ENCODE measurements around the gene CMC1.
"Not testable (repeated sequence)": the region's sequence is repeated elsewhere in the genome, so short reads cannot be mapped to it uniquely, and the experiment has no call there.

The CMC1 gene

GRCh38 chr3:28241221-28242160, at the start of gene CMC1:
Gene CMC1, plus strand, starts transcription at chr3:28241619. Its CDS starts 175 bp downstream, at chr3:28241794.
- TF ChIP-seq CTCF (IDR thresholded peaks at IDR 0.05; ENCODE audit: low read depth, low read length, missing control alignments), result peak; percentile 6
- Histone ChIP-seq H3K36me3 (replicated peaks) (no peaks in the 10 kb centered on the region), H3K27ac (peak within 1 kb of the TSS; percentile 55), H3K4me3 (ENCODE audit: low read depth, low read length) (peak within 1 kb of the TSS; percentile 87), H3K27me3 (replicated peaks) (no peaks in the 10 kb centered on the region)
- in situ Hi-C loops (cut with HindIII; ENCODE audit: low pct_ligation_motif_present, low sequenced_read_pairs), result no loop called here
- DNase-seq, result peak; percentile 95

GRCh38 chr3:28198161-28198560, 43.3 kb upstream of the CMC1 start:
- no peak for TF ChIP-seq CTCF (IDR thresholded peaks at IDR 0.05; ENCODE audit: low read depth, low read length, missing control alignments)
- no peaks in the 10 kb centered on the region for H3K27me3 ChIP-seq (replicated peaks)
- H3K36me3 ChIP-seq (replicated peaks), result no peaks in the 10 kb centered on the region
- no peak overlapping the region for H3K4me3 ChIP-seq (ENCODE audit: low read depth, low read length)
- DNase-seq, result no peak
- in situ Hi-C loops (cut with HindIII; ENCODE audit: low pct_ligation_motif_present, low sequenced_read_pairs), result no loop called here
- H3K27ac ChIP-seq, result no peak overlapping the region

- TF ChIP-seq CTCF (IDR thresholded peaks at IDR 0.05; ENCODE audit: low read depth, low read length, missing control alignments), result no peak
- in situ Hi-C loops (cut with HindIII; ENCODE audit: low pct_ligation_motif_present, low sequenced_read_pairs), result no loop called here
- Histone ChIP-seq H3K36me3 (replicated peaks) (no peaks in the 10 kb centered on the region), H3K27me3 (replicated peaks) (no peaks in the 10 kb centered on the region), H3K27ac (no peak overlapping the region), H3K4me3 (ENCODE audit: low read depth, low read length) (no peak overlapping the region)
- no peak for DNase-seq
Measured at GRCh38 chr3:28198974-28199373, 42.4 kb upstream of the CMC1 start.

GRCh38 chr3:28199643-28200042, 41.8 kb upstream of the CMC1 start:
- H3K36me3 ChIP-seq (replicated peaks); H3K27ac ChIP-seq; in situ Hi-C loops (cut with HindIII; ENCODE audit: low pct_ligation_motif_present, low sequenced_read_pairs); DNase-seq; H3K4me3 ChIP-seq (ENCODE audit: low read depth, low read length); H3K27me3 ChIP-seq (replicated peaks): not testable (repeated sequence)

GRCh38 chr3:28200366-28200848, 41.0 kb upstream of the CMC1 start:
- H3K27ac ChIP-seq; DNase-seq; H3K36me3 ChIP-seq (replicated peaks); in situ Hi-C loops (cut with HindIII; ENCODE audit: low pct_ligation_motif_present, low sequenced_read_pairs); H3K27me3 ChIP-seq (replicated peaks): not testable (repeated sequence)
- peak overlapping the region; percentile 24 for H3K4me3 ChIP-seq (ENCODE audit: low read depth, low read length)

GRCh38 chr3:28206479-28206878, 34.9 kb upstream of the CMC1 start:
- H3K36me3 ChIP-seq (replicated peaks), result no peaks in the 10 kb centered on the region
- DNase-seq, result no peak
- no peak for TF ChIP-seq CTCF (IDR thresholded peaks at IDR 0.05; ENCODE audit: low read depth, low read length, missing control alignments)
- in situ Hi-C loops (cut with HindIII; ENCODE audit: low pct_ligation_motif_present, low sequenced_read_pairs), result no loop called here
- H3K27me3 ChIP-seq (replicated peaks), result no peaks in the 10 kb centered on the region
- no peak overlapping the region for H3K4me3 ChIP-seq (ENCODE audit: low read depth, low read length)
- H3K27ac ChIP-seq, result no peak overlapping the region
